A673 (cell line): ENCODE results near the gene HMCN1.

ENCODE experiments used
- EZH2 ChIP-seq: fragments of 200-600 bp; sonication (generic); IDR thresholded peaks from 2 replicates; pipeline ENCODE4 v1.6.1; 2017; ENCODE audit warnings: borderline replicate concordance, low read depth, mild to moderate bottlenecking, mixed read lengths, antibody characterized with exemption, low read length; ENCODE audit not compliant: poor library complexity, severe bottlenecking
- TF ChIP-seq, protein P1 (sequence below): fragments of 300-800, 200-600 bp; sonication (generic); conservative IDR thresholded peaks from 2 replicates; pipeline ENCODE4 v1.5.1; 2017; ENCODE audit warnings: low read depth, mild to moderate bottlenecking, antibody characterized with exemption, low read length, moderate library complexity, mixed read lengths

GRCh38 chr1:185906186-185906585 is 172.0 kb downstream of the HMCN1 start:
- TF ChIP-seq, protein P1, sequence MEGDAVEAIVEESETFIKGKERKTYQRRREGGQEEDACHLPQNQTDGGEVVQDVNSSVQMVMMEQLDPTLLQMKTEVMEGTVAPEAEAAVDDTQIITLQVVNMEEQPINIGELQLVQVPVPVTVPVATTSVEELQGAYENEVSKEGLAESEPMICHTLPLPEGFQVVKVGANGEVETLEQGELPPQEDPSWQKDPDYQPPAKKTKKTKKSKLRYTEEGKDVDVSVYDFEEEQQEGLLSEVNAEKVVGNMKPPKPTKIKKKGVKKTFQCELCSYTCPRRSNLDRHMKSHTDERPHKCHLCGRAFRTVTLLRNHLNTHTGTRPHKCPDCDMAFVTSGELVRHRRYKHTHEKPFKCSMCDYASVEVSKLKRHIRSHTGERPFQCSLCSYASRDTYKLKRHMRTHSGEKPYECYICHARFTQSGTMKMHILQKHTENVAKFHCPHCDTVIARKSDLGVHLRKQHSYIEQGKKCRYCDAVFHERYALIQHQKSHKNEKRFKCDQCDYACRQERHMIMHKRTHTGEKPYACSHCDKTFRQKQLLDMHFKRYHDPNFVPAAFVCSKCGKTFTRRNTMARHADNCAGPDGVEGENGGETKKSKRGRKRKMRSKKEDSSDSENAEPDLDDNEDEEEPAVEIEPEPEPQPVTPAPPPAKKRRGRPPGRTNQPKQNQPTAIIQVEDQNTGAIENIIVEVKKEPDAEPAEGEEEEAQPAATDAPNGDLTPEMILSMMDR = no peak
- no peak for TF ChIP-seq EZH2
